ENCODE results near the gene PLEKHG7. TPM values are rescaled to one million over a fixed set of nuclear protein-coding genes. Genes with fewer than 3 reads are reported as not detected.

PLEKHG7 gene
- total and polyA plus RNA-seq, 10 of the 15 experiments (the other 5 are each of a cell fraction or from before 2014, with no cell fraction given), result 0.16 to 1.3 (median 0.65) TPM; not detected in 1

DNA sequence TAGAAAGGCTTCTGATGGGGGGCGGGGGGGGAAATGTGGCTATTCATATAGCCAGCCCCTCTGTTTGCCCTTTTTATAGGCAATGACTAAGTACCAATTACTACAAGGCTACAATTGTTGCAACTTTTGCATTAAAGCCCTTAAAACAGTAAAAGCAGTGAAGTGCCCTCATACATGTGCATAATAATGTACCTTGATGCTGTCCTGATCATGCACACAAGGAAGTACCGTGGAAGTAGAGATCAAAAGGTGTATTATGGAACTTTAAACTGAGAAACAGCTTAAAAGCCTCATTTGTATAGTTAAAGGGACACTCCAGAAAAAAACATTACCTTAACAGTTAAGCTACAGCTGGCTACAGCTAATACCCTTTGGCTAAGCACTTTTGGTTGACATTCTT is 111.8 kb downstream of the PLEKHG7 start:
- TF ChIP-seq MEF2B (IDR thresholded peaks at IDR 0.05; ENCODE audit: partially characterized antibody, poor library complexity, severe bottlenecking) (no peak), MTA3 (IDR thresholded peaks at IDR 0.05; ENCODE audit: borderline replicate concordance, low read length) (no peak), JUNB (IDR thresholded peaks at IDR 0.05) (no peak), TCF12 (IDR thresholded peaks at IDR 0.05; ENCODE audit: low read depth, low read length) (no peak), STAT1 (conservative IDR thresholded peaks at IDR 0.05) (no peak), BACH1 (IDR thresholded peaks at IDR 0.05; ENCODE audit: borderline replicate concordance) (no peak), WRNIP1 (IDR thresholded peaks at IDR 0.05; ENCODE audit: borderline replicate concordance, low read depth, low read length) (no peak)
- TF ChIP-seq, protein P1, sequence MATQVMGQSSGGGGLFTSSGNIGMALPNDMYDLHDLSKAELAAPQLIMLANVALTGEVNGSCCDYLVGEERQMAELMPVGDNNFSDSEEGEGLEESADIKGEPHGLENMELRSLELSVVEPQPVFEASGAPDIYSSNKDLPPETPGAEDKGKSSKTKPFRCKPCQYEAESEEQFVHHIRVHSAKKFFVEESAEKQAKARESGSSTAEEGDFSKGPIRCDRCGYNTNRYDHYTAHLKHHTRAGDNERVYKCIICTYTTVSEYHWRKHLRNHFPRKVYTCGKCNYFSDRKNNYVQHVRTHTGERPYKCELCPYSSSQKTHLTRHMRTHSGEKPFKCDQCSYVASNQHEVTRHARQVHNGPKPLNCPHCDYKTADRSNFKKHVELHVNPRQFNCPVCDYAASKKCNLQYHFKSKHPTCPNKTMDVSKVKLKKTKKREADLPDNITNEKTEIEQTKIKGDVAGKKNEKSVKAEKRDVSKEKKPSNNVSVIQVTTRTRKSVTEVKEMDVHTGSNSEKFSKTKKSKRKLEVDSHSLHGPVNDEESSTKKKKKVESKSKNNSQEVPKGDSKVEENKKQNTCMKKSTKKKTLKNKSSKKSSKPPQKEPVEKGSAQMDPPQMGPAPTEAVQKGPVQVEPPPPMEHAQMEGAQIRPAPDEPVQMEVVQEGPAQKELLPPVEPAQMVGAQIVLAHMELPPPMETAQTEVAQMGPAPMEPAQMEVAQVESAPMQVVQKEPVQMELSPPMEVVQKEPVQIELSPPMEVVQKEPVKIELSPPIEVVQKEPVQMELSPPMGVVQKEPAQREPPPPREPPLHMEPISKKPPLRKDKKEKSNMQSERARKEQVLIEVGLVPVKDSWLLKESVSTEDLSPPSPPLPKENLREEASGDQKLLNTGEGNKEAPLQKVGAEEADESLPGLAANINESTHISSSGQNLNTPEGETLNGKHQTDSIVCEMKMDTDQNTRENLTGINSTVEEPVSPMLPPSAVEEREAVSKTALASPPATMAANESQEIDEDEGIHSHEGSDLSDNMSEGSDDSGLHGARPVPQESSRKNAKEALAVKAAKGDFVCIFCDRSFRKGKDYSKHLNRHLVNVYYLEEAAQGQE (IDR thresholded peaks at IDR 0.05; ENCODE audit: low read depth, low read length), result no peak
- ChIA-PET CTCF (interaction anchor here (0.6 to 1.8 kb wide), 7 partner anchors 12 to 1257 kb away, joined by 3 to 7 read pairs (median 3); no protein-coding TSS in a partner anchor), RAD21 (ENCODE audit: unreplicated experiment) (interaction anchor here (0.6 kb wide), 1 partner anchor 187 kb away, joined by 3 read pairs; no protein-coding TSS in a partner anchor), POLR2A (interaction anchor here (0.6 kb wide), 1 partner anchor 575 kb away, joined by 4 read pairs; no protein-coding TSS in a partner anchor), SMC1A (ENCODE audit: uncharacterized antibody, unreplicated experiment) (interaction anchor here (0.6 to 1.3 kb wide), 8 partner anchors 8 to 215 kb away, joined by 3 to 5 read pairs (median 4); no protein-coding TSS in a partner anchor)
- Histone ChIP-seq H3K27me3 (replicated peaks in 1 of 2; ENCODE audit: control insufficient read depth in 2 of 2, insufficient read depth in 2 of 2, low read length in 1 of 2) (no peaks in the 10 kb centered on the region), H3K9me3 (replicated peaks; ENCODE audit: control insufficient read depth, insufficient read depth, low read length) (no peaks in the 10 kb centered on the region), H3K79me2 (ENCODE audit: control insufficient read depth, insufficient read depth, low read length) (no peaks in the 10 kb centered on the region), H2AFZ (ENCODE audit: control insufficient read depth, low read depth, low read length) (no peak overlapping the region), H4K20me1 (ENCODE audit: control insufficient read depth, insufficient read depth) (no peaks in the 10 kb centered on the region), H3K36me3 (ENCODE audit: control insufficient read depth in 2 of 2, insufficient read depth in 2 of 2, low read length in 1 of 2) (peaks cover 2 to 14% of the 10 kb centered on the region in 2 experiments; a peak in 3 of 4 replicates), H3K4me1 (ENCODE audit: control insufficient read depth, insufficient read depth, low read length) (peaks cover 8% of the 10 kb centered on the region; the same call in 1 of the 2 replicates), H3K27ac (ENCODE audit: control insufficient read depth, insufficient read depth) (no peak overlapping the region), H3K4me2 (ENCODE audit: control insufficient read depth, insufficient read depth) (no peak overlapping the region), H3K9ac (ENCODE audit: control insufficient read depth, insufficient read depth, low read length) (no peak overlapping the region), H3K4me3 (no peak overlapping the region)
- intact Hi-C loops (cut with micrococcal nuclease; ENCODE audit: unreplicated experiment), result no loop called here
- DNase-seq (ENCODE audit: low read depth, low spot score) (no peak), FAIRE-seq (no peak), ATAC-seq (no peak)
- 95% methylated on average over 2 of the region's 2 CpGs for WGBS (ENCODE audit: insufficient coverage, insufficient replicate concordance, low lambda C conversion rate, missing lambda C conversion rate)
- in situ Hi-C loops (cut with MboI), result no loop called here
- no TSS peak for BruUV-seq (replicated peaks)
